GM12878 (cell line): ENCODE data around the gene BTK.

Experiments
- CBX3 ChIP-seq: fragments of 200-600 bp; sonication (generic); IDR thresholded peaks from 2 replicates; pipeline ENCODE4 v1.6.1; 2016; ENCODE audit warnings: low read depth, borderline replicate concordance
- CTCF ChIP-seq, 3 experiments: IDR thresholded peaks in 2 of 3; conservative IDR thresholded peaks in 1 of 3; 2 replicates each; pipeline ENCODE4 v1.5.1; 2011; ENCODE audit warnings: low read depth in 3 of 3, low read length in 3 of 3, mild to moderate bottlenecking in 3 of 3, control low read depth in 2 of 3, moderate library complexity in 2 of 3, inconsistent platforms in 1 of 3, mixed read lengths in 1 of 3; ENCODE audit not compliant: control insufficient read depth in 2 of 3, insufficient read depth in 1 of 3; ENCODE audit errors: extremely low read depth in 1 of 3
- ETV6 ChIP-seq, 2 experiments: fragments of 450-650 bp in 1 of 2; IDR thresholded peaks in 1 of 2; conservative IDR thresholded peaks in 1 of 2; 2 replicates each; pipeline ENCODE4 v1.6.1; 2014; ENCODE audit warnings: antibody characterized with exemption in 1 of 2, borderline replicate concordance in 1 of 2, low read depth in 1 of 2, mild to moderate bottlenecking in 1 of 2, moderate library complexity in 1 of 2
- GATAD2B ChIP-seq: fragments of 450-650 bp; conservative IDR thresholded peaks from 2 replicates; pipeline ENCODE4 v1.6.1; 2017; ENCODE audit warnings: low read depth, mild to moderate bottlenecking, moderate library complexity
- MXI1 ChIP-seq: fragments of 150-350 bp; IDR thresholded peaks from 2 replicates; pipeline ENCODE4 v1.6.1; 2011; ENCODE audit warnings: low read depth, mild to moderate bottlenecking, inconsistent platforms, low read length, improper control_type of control experiment
- POLR2AphosphoS5 ChIP-seq: IDR thresholded peaks from 2 replicates; pipeline ENCODE4 v1.6.1; 2011; ENCODE audit warnings: mild to moderate bottlenecking, low read length, inconsistent platforms
- REST ChIP-seq: IDR thresholded peaks from 2 replicates; pipeline ENCODE4 v1.6.1; 2012; ENCODE audit warnings: mild to moderate bottlenecking, low read depth, low read length
- RFX5 ChIP-seq: IDR thresholded peaks from 2 replicates; pipeline ENCODE4 v1.6.1; 2011; ENCODE audit warnings: low read depth, low read length, improper control_type of control experiment
- TCF3 ChIP-seq: IDR thresholded peaks from 2 replicates; pipeline ENCODE4 v1.6.1; 2012; ENCODE audit warnings: low read depth, mild to moderate bottlenecking, low read length, borderline replicate concordance; ENCODE audit not compliant: insufficient read depth

- TF ChIP-seq CTCF (IDR thresholded peaks at IDR 0.05 in 2 of 3, conservative IDR thresholded peaks at IDR 0.05 in 1 of 3; ENCODE audit: control insufficient read depth in 2 of 3, extremely low read depth in 1 of 3, insufficient read depth in 1 of 3, low read depth in 3 of 3, low read length in 3 of 3) (no peak), MXI1 (no peak), ETV6 (conservative IDR thresholded peaks at IDR 0.05 in 1 of 2, IDR thresholded peaks at IDR 0.05 in 1 of 2; ENCODE audit: borderline replicate concordance in 1 of 2, low read depth in 1 of 2) (no peak), RFX5 (no peak), GATAD2B (no peak), CBX3 (no peak), REST (no peak), POLR2AphosphoS5 (no peak), TCF3 (no peak)
Measured at GRCh38 chrX:101427954-101428353, 42.0 kb upstream of the BTK start.
